Raji (cell line): ENCODE data around the gene PSMD13.

Experiments used
- POLR2A ChIP-seq: IDR thresholded peaks from 2 replicates; pipeline ENCODE4 v1.6.1; 2011; ENCODE audit warnings: low read depth, low read length, control low read depth; ENCODE audit not compliant: insufficient read depth

PSMD13 gene

DNA sequence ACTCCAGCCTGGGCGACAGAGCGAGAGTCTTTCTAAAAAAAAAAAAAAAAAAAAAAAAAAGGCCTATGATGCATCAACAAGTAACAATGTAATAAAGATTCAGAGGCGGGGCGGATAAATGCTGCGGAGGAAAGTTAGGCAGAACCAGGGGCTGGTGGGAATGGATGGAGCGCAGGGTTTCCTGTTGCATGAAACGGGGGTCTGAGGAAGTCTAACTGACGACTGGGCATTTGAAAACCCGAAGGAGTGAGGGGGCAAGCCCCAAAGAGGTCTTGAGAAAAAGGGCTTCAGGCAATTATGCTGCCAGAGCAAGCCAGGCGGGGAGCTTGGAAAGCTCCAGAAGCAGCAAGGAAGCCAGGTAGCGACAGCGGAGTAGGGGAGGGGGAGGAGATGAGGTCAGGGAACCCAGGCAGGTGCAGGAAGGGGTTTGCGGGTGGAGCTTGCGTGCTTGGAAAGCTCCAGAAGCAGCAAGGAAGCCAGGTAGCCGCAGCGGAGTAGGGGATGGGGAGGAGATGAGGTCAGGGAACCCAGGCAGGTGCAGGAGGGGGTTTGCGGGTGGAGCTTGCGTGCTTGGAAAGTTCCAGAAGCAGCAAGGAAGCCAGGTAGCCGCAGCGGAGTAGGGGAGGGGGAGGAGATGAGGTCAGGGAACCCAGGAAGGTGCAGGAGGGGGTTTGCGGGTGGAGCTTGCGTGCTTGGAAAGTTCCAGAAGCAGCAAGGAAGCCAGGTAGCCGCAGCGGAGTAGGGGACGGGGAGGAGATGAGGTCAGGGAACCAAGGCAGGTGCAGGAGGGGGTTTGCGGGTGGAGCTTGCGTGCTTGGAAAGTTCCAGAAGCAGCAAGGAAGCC is 50.4 kb downstream of the PSMD13 start:
- 0 out of 2 replicates have a peak, but pooled peaks have one; percentile 10 for TF ChIP-seq POLR2A

DNA sequence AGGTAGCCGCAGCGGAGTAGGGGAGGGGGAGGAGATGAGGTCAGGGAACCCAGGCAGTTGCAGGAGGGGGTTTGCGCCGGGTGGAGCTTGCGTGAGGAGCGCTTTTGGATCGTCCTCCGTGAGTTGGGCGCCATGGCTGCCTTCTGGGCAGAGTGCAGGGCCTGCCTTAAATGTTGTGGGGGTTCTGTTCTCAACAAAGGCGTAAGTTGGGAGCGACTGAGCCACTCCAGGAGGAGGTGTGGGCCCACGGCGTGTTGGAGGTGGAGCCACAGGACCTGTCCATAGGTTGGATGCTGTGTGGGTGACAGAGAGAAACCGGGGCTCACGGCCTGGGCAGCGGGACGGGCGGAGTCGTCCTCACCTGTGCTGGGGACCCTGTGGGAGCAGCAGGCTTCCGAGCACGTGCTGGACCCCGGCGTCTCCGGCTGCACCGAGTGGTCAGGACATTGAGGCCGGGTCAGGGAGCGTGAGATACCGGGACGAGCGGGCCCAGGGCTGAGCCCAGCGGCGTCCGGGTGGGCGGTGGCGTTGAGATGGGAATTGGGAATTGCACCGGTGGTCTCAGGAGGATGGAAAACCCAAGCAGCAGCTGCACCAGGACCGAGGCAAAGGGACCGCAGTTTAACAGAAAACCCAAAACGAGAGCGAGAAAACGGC is 51.2 kb downstream of the PSMD13 start:
- TF ChIP-seq POLR2A = 0 out of 2 replicates have a peak, but pooled peaks have one; percentile 8

DNA sequence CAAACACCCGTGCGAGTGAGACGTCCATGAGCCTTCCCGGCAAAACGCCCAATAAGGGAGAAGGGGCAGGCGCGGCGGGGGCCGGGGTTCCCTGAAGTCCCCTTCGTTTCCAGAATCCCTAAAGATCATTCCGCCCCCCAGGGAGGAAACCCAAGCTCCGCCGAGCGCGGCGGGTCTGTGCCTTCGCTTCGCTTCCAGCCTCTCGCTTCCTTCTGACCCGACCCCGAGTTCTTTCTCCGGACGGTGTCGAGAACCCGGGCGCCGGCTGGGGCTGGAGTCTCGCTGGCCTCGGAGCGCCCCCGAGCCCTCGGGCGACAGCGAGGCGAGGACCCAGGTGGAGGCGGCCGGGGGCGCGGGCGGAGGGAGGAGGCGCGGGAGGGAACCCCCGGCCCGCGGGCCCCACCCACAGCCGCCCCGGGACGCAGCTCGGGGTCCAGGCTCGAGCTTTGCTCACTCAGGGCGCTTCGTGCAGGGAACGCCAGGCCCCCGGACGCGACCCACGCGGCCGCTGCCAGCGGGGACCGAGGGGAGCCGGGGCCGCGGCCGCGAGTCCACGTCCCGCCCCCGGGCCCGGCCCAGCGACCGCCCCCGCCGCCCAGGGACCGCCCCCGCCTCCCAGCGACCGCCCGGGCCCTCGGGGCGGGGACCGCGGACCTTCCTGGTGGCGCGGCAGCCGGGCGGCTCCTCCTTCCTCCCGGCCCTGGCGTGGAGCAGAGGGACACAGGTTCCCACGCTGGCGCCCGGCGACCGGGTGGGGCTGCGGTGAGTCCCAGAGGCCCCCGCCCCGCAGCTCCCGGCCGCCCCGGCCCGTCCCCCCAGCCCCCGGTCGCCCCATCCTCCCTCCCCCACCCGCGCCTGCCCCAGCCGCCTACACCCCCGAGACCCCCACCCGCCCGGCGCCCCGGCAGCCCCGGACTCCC is 52.0 kb downstream of the PSMD13 start, which contains the start of gene PGGHG:
TSS of gene PGGHG (plus strand) at position 649 of the 920 bp plus-strand sequence. CDS start 691 bp downstream, outside the sequence.
- TF ChIP-seq POLR2A = peak; percentile 60

DNA sequence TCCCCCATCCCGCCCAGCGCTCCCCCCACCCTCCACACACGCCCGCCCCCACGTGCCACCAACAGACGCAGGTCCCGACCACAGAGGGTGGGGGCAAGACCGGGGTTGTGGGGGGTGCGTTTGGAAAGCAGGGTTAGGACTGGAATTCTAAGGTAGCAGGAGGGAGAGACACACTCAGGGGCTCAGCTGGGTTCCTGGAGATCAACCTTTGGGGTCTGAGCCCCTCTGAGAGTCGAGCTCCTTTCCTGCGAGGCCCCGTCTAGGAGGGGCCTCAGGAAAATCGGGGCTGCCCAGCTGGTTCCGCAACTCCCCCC is 52.6 kb downstream of the PSMD13 start:
- no peak; the same call in 1 of the 2 replicates for TF ChIP-seq POLR2A

DNA sequence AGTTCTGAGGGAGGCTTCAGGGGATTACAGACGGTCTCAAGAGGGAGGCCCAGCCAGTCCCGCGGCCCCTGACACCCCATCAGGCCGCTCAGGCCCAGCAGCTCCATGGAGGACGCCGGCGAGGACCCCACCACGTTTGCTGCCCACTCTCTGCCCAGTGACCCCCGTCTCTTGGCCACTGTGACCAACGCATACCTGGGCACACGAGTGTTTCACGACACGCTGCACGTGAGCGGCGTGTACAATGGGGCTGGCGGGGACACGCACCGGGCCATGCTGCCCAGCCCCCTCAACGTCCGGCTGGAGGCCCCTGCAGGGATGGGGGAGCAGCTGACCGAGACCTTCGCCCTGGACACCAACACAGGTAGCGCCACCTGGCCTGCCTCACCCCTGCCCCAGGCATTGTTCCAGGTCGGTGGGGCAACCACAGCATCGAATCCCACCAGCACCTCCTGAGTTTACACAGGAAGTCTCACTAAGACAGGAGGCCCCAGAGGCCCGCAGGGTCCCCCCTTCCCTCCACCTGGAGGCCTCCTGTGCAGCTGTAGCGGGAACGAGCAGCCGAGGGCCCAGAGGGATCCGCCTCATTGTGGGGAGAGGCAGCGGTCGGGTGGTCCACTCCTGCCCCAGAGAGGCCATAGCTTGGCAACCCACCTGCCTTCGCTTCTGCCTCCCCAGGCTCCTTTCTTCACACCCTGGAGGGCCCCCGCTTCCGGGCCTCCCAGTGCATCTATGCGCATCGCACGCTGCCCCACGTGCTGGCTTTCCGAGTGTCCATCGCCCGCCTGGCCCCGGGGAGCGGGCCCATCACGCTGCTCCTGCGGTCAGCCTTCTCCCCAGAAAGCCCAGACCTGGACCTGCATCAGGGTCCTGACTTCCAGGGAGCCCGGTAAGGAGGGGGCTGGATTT is 53.2 kb downstream of the PSMD13 start:
- TF ChIP-seq POLR2A = no peak

DNA sequence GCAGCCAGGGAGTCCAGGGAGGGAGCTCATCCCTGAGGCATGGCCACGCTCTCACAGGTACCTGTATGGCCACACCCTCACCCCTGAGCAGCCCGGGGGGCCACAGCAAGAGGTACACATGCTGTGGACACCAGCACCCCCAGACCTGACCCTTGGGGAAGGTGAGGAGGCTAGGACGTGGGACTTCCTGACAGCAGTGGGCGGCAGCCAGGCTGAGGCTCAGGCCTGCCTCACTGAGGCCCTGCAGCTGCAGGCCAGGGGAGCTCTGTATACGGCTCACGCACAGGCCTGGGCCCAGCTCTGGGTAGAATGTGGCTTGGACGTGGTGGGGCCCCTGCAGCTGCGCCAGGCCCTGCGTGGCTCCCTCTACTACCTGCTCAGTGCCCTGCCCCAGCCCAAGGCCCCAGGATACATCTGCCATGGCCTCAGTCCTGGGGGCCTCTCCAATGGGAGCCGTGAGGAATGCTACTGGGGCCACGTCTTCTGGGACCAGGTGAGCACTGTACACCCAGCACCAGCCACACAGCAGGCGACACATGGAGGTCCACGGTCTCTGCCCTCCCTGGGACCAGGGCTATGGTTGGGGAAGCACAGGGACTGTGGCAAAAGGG is 54.0 kb downstream of the PSMD13 start:
- no peak for TF ChIP-seq POLR2A

DNA sequence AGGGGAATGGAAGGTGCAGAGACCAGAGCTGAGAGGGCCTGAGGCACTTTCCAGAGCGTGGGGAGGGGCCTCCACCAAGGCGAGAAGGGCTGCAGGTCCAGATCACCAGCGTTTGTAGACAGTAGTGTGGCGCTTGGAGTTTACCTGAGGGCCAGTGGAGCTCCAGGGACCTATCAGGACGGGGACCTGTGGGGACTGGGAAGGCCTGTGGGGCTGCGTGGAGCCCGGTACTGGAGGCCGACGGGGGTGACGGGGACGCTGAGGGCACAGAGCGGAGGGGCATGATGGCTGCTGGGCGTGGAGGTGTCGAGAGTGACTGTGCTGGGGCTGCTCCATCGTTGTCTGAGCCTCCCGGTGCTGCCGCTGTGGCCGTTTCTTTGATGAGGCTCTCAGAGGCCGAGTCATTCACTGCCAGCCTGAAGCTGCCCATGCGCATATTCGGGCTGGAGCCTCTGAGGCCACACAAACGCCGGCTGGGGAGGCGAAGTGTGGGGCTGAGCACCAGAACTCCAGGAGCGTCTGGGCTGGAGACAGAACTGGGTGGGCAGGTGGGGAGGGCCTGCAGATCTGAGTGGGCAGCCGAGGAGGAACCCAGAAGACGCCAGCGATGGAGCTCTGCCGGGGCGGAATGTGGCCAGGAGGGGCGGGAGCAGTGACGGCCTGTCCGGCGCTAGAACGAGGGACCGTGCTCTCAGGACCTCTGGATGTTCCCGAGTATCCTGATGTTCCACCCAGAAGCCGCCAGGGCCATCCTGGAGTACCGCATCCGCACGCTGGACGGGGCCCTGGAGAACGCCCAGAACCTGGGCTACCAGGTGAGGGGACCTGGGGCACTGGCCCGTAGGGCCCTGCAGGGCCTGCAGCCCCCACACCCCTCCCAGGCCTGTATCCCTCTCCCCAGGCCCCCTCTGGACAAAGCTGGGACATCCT is 54.8 kb downstream of the PSMD13 start:
- no peak for TF ChIP-seq POLR2A

DNA sequence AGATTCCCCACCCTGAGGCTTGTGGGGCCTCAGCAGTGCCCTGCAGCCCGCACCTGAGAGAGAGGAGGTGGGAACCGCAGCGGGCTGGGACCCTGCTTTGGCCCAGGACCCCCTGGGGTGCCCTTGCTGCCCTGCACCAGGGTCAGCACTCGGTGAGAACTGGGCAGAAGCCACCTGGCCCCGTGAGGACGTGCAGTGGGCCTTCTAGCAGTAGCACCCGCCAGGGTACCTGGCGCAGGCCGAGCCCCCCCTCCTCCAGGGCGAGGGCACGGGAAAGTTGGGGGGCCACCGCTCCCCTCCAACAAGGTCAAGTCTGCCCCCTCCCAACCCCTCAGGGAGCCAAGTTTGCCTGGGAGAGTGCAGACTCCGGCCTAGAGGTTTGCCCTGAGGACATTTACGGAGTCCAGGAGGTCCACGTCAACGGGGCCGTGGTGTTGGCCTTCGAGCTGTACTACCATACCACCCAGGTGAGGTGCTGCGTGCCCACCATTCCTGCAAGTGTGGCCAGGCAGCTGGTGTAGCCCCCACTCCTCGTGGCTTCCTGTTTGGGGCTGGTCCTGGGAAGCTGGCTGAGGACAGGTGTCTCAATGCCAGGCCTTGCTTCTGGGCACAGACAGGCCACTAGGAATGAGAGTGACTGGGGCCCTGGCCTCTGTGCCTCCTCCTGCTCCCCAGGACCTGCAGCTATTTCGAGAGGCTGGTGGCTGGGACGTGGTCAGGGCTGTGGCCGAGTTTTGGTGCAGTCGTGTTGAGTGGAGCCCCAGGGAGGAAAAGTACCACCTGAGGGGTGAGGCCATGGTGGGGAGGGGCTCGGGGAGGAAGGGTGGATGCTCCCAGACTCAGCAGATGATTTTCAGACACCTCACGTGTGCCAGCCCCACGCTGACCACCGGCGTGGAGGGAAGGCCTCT is 55.7 kb downstream of the PSMD13 start:
- no peak for TF ChIP-seq POLR2A

DNA sequence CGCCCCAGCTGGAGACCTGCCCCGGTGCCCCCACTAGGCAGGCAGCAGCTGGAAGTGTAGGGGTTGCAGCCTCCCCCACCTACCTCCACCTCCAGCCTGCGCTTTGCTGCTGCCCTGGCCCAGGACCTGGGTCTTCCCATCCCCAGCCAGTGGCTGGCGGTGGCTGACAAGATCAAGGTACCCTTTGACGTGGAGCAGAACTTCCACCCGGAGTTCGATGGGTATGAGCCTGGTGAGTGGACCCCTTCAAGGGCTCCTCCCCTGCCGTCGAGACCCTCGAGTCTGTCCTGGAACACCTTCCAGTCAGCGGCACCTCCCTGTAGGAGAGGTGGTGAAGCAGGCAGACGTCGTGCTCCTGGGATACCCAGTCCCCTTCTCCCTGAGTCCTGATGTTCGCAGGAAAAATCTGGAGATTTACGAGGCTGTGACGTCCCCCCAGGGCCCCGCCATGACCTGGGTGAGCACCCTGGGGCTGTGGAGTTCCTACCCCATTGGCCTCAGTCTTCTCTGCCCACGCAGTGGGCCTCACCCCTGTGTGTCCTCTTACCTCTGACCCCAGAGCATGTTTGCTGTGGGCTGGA is 56.6 kb downstream of the PSMD13 start:
- TF ChIP-seq POLR2A = no peak

DNA sequence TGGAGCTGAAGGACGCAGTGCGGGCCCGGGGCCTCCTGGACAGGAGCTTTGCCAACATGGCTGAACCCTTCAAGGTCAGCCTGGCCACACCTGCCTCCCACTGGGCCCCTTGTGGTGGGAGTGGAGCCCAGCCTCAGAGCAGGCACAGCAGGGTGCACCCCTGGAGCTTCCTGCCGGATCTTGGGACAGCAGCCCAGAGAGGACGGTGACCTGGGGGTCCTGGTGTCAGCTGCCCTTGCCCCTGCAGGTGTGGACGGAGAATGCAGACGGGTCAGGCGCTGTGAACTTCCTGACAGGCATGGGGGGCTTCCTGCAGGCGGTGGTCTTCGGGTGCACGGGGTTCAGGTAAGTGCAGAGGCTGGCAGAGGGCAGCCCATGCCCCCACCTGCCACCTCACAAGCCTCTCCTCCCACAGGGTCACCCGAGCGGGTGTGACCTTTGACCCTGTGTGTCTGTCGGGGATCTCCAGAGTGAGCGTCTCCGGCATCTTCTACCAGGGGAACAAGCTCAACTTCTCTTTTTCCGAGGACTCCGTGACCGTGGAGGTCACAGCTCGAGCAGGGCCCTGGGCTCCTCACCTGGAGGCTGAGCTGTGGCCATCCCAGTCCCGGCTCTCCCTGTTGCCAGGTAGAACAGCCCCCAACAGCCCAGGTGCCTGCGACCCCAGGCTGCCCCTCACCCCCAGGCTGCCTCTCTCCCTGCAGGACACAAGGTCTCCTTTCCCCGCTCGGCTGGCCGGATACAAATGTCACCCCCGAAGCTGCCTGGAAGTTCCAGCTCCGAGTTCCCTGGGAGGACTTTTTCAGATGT is 57.3 kb downstream of the PSMD13 start:
- TF ChIP-seq POLR2A = no peak

DNA sequence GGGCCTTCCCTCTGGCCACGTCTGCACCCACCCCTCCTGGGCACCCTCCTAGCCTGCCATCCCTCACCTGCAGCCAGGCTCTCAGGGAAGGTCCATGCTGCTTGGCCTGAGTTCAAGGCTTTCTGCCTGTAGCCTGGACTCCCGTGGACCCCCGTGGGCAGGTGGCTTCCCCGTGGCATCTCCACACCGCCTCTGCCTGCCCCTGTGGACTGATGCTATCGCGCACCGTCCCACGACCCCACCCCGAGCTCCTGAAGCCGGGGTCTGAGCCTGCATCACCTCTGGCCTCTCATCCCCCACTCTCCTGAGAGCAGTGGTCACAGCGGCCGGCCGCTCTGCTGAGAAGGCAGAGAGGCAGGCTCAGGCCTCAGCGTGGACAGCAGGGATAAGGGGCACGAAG is 58.0 kb downstream of the PSMD13 start:
- no peak for TF ChIP-seq POLR2A
